ENCODE data around the gene PTPN20. TPM values are rescaled to one million over a fixed set of nuclear protein-coding genes. Genes with fewer than 3 reads are reported as not detected.

Gene PTPN20
- total RNA-seq, 1 experiment from 2014 or later: not detected

DNA sequence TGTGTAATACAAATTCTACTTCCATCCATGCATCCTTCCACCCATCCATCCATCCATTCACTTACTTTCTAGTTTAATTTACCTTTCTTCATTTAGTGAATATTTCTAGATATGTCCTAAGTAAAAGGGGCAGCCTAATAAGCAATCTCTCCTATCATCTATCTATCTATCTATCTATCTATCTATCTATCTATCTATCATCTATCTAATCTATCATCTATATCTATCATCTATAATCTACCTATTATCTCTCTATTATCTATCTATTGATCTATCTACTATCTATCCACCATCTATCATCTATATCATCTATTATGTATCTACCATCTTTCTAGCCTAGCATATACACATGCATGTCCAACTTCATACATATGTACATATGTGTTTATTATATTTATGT lies 104.2 kb downstream of the PTPN20 start:
- Histone ChIP-seq H3K56ac (ENCODE audit: insufficient read length, low read depth, low read length) (no peak overlapping the region), H2BK12ac (ENCODE audit: insufficient read length, low read depth, low read length) (no peak overlapping the region), H3K4me1 (ENCODE audit: insufficient read depth, low read length) (no peaks in the 10 kb centered on the region), H3K27ac (ENCODE audit: insufficient read length, low read depth, low read length) (no peak overlapping the region), H2AFZ (ENCODE audit: low read length) (no peak overlapping the region), H2BK20ac (ENCODE audit: low read depth, low read length, poor library complexity, severe bottlenecking) (no peak overlapping the region), H3K4ac (ENCODE audit: low read depth, low read length) (no peak overlapping the region), H3K27me3 (ENCODE audit: insufficient read depth, low read length) (no peaks in the 10 kb centered on the region), H3K23ac (ENCODE audit: insufficient read length, low read depth, low read length) (no peak overlapping the region), H3T11ph (ENCODE audit: low read length) (no peak overlapping the region), H4K5ac (ENCODE audit: insufficient read length, low read depth, low read length) (no peak overlapping the region), H3K18ac (ENCODE audit: insufficient read length, low read depth, low read length) (no peak overlapping the region), H3K4me2 (ENCODE audit: insufficient read depth, insufficient read length, low read length) (no peak overlapping the region), H3K9ac (ENCODE audit: extremely low read depth, insufficient read length, low read length) (no peak overlapping the region), H2AK5ac (ENCODE audit: insufficient read length, low read length) (no peak overlapping the region), H4K8ac (replicated peaks; ENCODE audit: insufficient read length, low read depth, low read length) (no peak overlapping the region), H3K79me1 (ENCODE audit: insufficient read depth, low read depth, low read length, poor library complexity, severe bottlenecking) (no peaks in the 10 kb centered on the region), H2BK15ac (ENCODE audit: low read depth, low read length) (no peak overlapping the region), H2BK120ac (ENCODE audit: low read depth, low read length, poor library complexity, severe bottlenecking) (no peak overlapping the region), H3K23me2 (ENCODE audit: insufficient read length, low read depth, low read length, poor library complexity, severe bottlenecking) (no peaks in the 10 kb centered on the region), H4K20me1 (ENCODE audit: control insufficient read depth, insufficient read depth, insufficient read length) (no peaks in the 10 kb centered on the region), H3K79me2 (ENCODE audit: insufficient read depth, low read length) (no peaks in the 10 kb centered on the region), H3K14ac (ENCODE audit: insufficient read depth, low read length) (no peak overlapping the region), H3K9me3 (ENCODE audit: control insufficient read depth, low read depth, low read length) (no peaks in the 10 kb centered on the region), H4K91ac (ENCODE audit: insufficient read length, low read depth, low read length) (no peak overlapping the region), H2BK5ac (ENCODE audit: insufficient read length, low read length) (no peak overlapping the region)
- no peak for DNase-seq
- no peaks in the 10 kb centered on the region for H3K4me1 Mint-ChIP-seq
- no peak overlapping the region for H3K4me3 Mint-ChIP-seq
- H3K27me3 Mint-ChIP-seq (ENCODE audit: low read depth): no peaks in the 10 kb centered on the region; the same call in 1 of the 2 replicates
- H3K36me3 Mint-ChIP-seq (ENCODE audit: insufficient read depth in 1 of 3, low read depth in 3 of 3): no peaks in the 10 kb centered on the region
- H3K27ac Mint-ChIP-seq: no peak overlapping the region
- TF ChIP-seq, protein P1, sequence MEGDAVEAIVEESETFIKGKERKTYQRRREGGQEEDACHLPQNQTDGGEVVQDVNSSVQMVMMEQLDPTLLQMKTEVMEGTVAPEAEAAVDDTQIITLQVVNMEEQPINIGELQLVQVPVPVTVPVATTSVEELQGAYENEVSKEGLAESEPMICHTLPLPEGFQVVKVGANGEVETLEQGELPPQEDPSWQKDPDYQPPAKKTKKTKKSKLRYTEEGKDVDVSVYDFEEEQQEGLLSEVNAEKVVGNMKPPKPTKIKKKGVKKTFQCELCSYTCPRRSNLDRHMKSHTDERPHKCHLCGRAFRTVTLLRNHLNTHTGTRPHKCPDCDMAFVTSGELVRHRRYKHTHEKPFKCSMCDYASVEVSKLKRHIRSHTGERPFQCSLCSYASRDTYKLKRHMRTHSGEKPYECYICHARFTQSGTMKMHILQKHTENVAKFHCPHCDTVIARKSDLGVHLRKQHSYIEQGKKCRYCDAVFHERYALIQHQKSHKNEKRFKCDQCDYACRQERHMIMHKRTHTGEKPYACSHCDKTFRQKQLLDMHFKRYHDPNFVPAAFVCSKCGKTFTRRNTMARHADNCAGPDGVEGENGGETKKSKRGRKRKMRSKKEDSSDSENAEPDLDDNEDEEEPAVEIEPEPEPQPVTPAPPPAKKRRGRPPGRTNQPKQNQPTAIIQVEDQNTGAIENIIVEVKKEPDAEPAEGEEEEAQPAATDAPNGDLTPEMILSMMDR (conservative IDR thresholded peaks at IDR 0.05): no peak
- H3K9me3 Mint-ChIP-seq: no peaks in the 10 kb centered on the region

Measured in H9 (cell line).